GM23248 (cell line): ENCODE measurements around the gene TRAM2. TPM values are rescaled to one million over a fixed set of nuclear protein-coding genes. Genes with fewer than 3 reads are reported as not detected.

Experiments used
- DNase-seq: peaks from one replicate; pipeline ENCODE4 v3.0.0-alpha.2; 2015
- H2AFZ ChIP-seq: fragments of 200-600 bp; sonication (generic); 2 replicates; pipeline ENCODE4 v1.6.1; 2016; ENCODE audit warnings: antibody characterized with exemption
- H3F3A ChIP-seq: fragments of 200-600 bp; sonication (generic); 2 replicates; pipeline ENCODE4 v1.6.1; 2016; ENCODE audit warnings: mild to moderate bottlenecking, antibody characterized with exemption, mixed run types; ENCODE audit not compliant: insufficient read depth
- H3K27ac ChIP-seq: fragments of 200-600 bp; sonication (generic); 2 replicates; pipeline ENCODE4 v1.5.1; 2016; ENCODE audit warnings: mild to moderate bottlenecking
- H3K27me3 ChIP-seq: fragments of 200-600 bp; sonication (generic); replicated peaks from 2 replicates; pipeline ENCODE4 v1.6.1; 2016; ENCODE audit warnings: mild to moderate bottlenecking; ENCODE audit not compliant: insufficient read depth
- H3K36me3 ChIP-seq: fragments of 200-600 bp; sonication (generic); 2 replicates; pipeline ENCODE4 v1.6.1; 2016; ENCODE audit warnings: low read depth, mild to moderate bottlenecking
- H3K4me1 ChIP-seq: fragments of 200-600 bp; sonication (generic); 2 replicates; pipeline ENCODE4 v1.6.1; 2016; ENCODE audit warnings: mild to moderate bottlenecking; ENCODE audit not compliant: insufficient read depth
- H3K4me2 ChIP-seq: fragments of 200-600 bp; sonication (generic); one replicate; pipeline ENCODE4 v1.6.1; 2016; ENCODE audit warnings: mild to moderate bottlenecking; ENCODE audit not compliant: unreplicated experiment
- H3K4me3 ChIP-seq: fragments of 200-600 bp; sonication (generic); 2 replicates; pipeline ENCODE4 v1.5.1; 2016; ENCODE audit warnings: mild to moderate bottlenecking
- H3K79me2 ChIP-seq: fragments of 200-600 bp; sonication (generic); 2 replicates; pipeline ENCODE4 v1.6.1; 2016; ENCODE audit warnings: mild to moderate bottlenecking; ENCODE audit not compliant: insufficient read depth
- H3K9ac ChIP-seq: fragments of 200-600 bp; sonication (generic); 2 replicates; pipeline ENCODE4 v1.6.1; 2016; ENCODE audit warnings: mild to moderate bottlenecking
- H3K9me2 ChIP-seq: fragments of 200-600 bp; sonication (generic); 2 replicates; pipeline ENCODE4 v1.6.1; 2016; ENCODE audit warnings: mixed run types, mild to moderate bottlenecking, moderate library complexity; ENCODE audit not compliant: insufficient read depth
- H3K9me3 ChIP-seq: fragments of 200-600 bp; sonication (generic); one replicate; pipeline ENCODE4 v1.6.1; 2017; ENCODE audit warnings: low read depth
- H4K20me1 ChIP-seq: fragments of 200-600 bp; sonication (generic); 2 replicates; pipeline ENCODE4 v1.6.0; 2016; ENCODE audit not compliant: insufficient read depth
- EZH2 ChIP-seq: fragments of 200-600 bp; sonication (generic); IDR thresholded peaks from 2 replicates; pipeline ENCODE4 v1.6.1; 2018; ENCODE audit warnings: antibody characterized with exemption, mild to moderate bottlenecking; ENCODE audit not compliant: insufficient read depth, poor library complexity, severe bottlenecking
- EZH2phosphoT487 ChIP-seq: fragments of 200-600 bp; sonication (generic); IDR thresholded peaks from 2 replicates; pipeline ENCODE4 v1.6.1; 2018; ENCODE audit warnings: antibody characterized with exemption, moderate library complexity, mild to moderate bottlenecking, low read depth; ENCODE audit not compliant: insufficient read depth
- WGBS, 2 experiments: methylation state at CpG; one replicate each; pipeline ENCODE4 v1.1.6; 2015 to 2017; ENCODE audit warnings: low lambda C conversion rate in 2 of 2, low coverage in 1 of 2; ENCODE audit errors: missing lambda C conversion rate in 2 of 2; 5-methylcytosine and 5-hydroxymethylcytosine counted together
- in situ Hi-C: fragments of 300-500 bp; cut with MboI; formaldehyde crosslinking; loops from 2 replicates; pipeline ENCODE4 v1.15.0; 2020
- polyA plus RNA-seq: library from polyadenylated mRNA; unstranded; fragments of >200 nt; fragmentation: Nextera tagmentation; extraction: Ambion mirVana; gene quantifications from 2 replicates; pipeline ENCODE4 v1.2.1, GENCODE V29; 2016
- total RNA-seq: library from RNA; depleted of rRNA; stranded (reverse); fragments of >200 nt; shearing (Covaris generic); gene quantifications from 2 replicates; pipeline ENCODE4 v1.2.3, GENCODE V29; 2014

The TRAM2 gene
- total and polyA plus RNA-seq, 2 experiments from 2014 or later: 141 to 174 TPM

DNA sequence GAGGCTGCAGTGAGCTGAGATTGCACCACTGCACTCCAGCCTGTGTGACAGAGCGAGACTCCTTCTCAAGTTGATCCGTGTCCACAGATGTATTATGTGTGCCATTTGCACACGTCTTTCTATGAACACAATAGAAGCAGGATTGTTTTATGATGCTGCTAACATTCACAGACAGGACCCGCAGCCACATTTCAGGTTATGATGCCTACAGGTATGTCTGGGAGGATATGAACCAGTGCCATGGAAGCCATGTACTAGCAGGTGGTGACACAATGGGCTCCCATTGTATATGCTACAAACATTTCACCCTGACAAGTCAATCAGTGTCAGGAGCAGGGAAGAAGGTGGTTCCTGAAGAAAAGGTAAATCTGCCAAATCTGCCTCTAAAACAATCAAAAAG lies 4.3 kb downstream of the TRAM2 start:
- Histone ChIP-seq H3K79me2 (peaks cover 93% of the 10 kb centered on the region), H3K4me1 (peaks cover 65% of the 10 kb centered on the region), H3K9ac (peak overlapping the region; percentile 98), H3F3A (peaks cover 83% of the 10 kb centered on the region), H2AFZ (no peak overlapping the region), H3K4me3 (peak overlapping the region; percentile 92), H3K9me3 (no peaks in the 10 kb centered on the region), H3K27me3 (no peaks in the 10 kb centered on the region), H3K36me3 (peaks cover 12% of the 10 kb centered on the region; the same call in 1 of the 2 replicates), H3K4me2 (peak overlapping the region; percentile 96), H3K27ac (peak overlapping the region; percentile 93), H4K20me1 (no peaks in the 10 kb centered on the region), H3K9me2 (no peaks in the 10 kb centered on the region)
- in situ Hi-C loops: no loop called here
- TF ChIP-seq EZH2phosphoT487: no peak
- TF ChIP-seq EZH2: no peak
- no peak for DNase-seq
- 93 to 99% methylated on average over 4 of the region's 4 CpGs for WGBS, 2 experiments

DNA sequence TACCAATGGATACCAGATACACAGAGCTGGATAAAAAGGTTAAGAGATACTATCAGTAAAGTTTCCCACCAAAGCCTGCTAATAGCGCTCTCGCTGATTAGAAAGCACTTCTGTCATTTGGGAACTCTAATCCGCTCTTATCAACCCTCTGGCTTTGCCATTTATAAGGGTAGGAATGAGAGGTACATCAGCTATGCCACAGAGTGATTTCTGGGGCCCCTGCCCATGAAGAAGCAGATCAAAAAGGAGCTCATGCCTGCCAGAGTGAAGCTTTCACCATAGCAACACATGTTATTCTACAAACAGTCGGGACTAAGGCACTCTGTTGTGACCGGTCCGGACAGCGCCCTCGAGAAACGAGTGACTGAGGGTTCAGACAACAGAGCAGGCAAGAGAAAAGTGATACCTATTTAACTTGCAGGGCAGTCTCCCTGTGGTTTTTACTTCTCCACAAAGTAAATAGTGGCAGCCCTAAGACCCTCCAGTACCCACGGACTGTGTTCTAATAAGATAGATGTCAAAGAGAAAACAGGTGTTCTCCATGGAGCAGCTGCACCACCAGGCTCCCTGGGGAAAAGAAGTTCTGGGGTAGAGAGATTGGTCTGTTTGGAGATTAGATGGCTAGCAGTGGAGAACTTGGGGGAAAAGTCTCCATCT lies 5.6 kb downstream of the TRAM2 start:
- peak overlapping the region; percentile 93 for H3K27ac ChIP-seq
- no peaks in the 10 kb centered on the region for H3K27me3 ChIP-seq
- H3K4me2 ChIP-seq: peak overlapping the region; percentile 84
- H3F3A ChIP-seq: peaks cover 93% of the 10 kb centered on the region
- H3K4me1 ChIP-seq: peaks cover 78% of the 10 kb centered on the region
- in situ Hi-C loops: no loop called here
- TF ChIP-seq EZH2: no peak
- no peak for TF ChIP-seq EZH2phosphoT487
- H3K79me2 ChIP-seq: peaks cover 98% of the 10 kb centered on the region
- H3K4me3 ChIP-seq: peak overlapping the region; percentile 55
- peaks cover 12% of the 10 kb centered on the region; the same call in 1 of the 2 replicates for H3K36me3 ChIP-seq
- no peaks in the 10 kb centered on the region for H3K9me3 ChIP-seq
- DNase-seq: peak; percentile 79
- peak overlapping the region; percentile 98 for H3K9ac ChIP-seq
- H4K20me1 ChIP-seq: no peaks in the 10 kb centered on the region
- H3K9me2 ChIP-seq: no peaks in the 10 kb centered on the region
- 27 to 34% methylated on average over 10 of the region's 10 CpGs for WGBS, 2 experiments
- no peak overlapping the region for H2AFZ ChIP-seq

DNA sequence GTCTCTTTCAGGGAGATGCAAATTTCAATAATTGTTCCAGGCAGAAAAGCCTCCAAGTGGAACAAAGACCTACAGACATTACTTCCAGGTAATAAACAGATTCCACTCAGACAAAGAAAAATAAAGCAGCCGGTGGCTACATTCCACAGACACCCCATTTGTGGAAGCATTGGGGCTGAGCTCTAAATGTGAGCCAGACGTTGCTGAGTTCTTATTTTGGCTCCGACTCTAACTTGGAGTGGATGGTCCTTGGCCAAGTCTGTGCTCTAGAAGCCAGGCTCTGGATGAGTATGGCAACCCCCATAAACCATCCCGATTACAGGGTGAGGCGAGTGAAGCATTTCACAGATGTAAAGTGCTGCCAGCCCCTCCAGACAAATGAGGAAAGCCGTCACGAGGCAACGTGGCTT lies 6.6 kb downstream of the TRAM2 start:
- peaks cover 87% of the 10 kb centered on the region for H3K4me1 ChIP-seq
- peaks cover 12% of the 10 kb centered on the region; the same call in 1 of the 2 replicates for H3K36me3 ChIP-seq

GRCh38 chr6:52568320-52568719 lies 8.5 kb downstream of the TRAM2 start:
- DNase-seq: no peak
- Histone ChIP-seq H3K27ac (peak overlapping the region; percentile 93), H4K20me1 (no peaks in the 10 kb centered on the region), H3K4me2 (peak overlapping the region; percentile 39), H3K9me3 (no peaks in the 10 kb centered on the region), H3K9me2 (no peaks in the 10 kb centered on the region), H3K36me3 (peaks cover 12% of the 10 kb centered on the region; the same call in 1 of the 2 replicates), H3K27me3 (no peaks in the 10 kb centered on the region), H3K4me1 (peaks cover 82% of the 10 kb centered on the region), H2AFZ (no peak overlapping the region), H3K4me3 (peak overlapping the region; percentile 6; the same call in 1 of the 2 replicates), H3K9ac (peak overlapping the region; percentile 63), H3K79me2 (peaks cover 98% of the 10 kb centered on the region), H3F3A (peaks cover 84% of the 10 kb centered on the region)
- TF ChIP-seq EZH2phosphoT487 (no peak), EZH2 (no peak)
- WGBS, 2 experiments: 46 to 51% methylated on average over 4 of the region's 4 CpGs
- in situ Hi-C loops: no loop called here

More for the DNA sequence above, 6.6 kb downstream of the TRAM2 start:
- H3F3A ChIP-seq: peaks cover 93% of the 10 kb centered on the region
- peak overlapping the region; percentile 93 for H3K27ac ChIP-seq
- H3K9ac ChIP-seq: peak overlapping the region; percentile 98
- in situ Hi-C loops: no loop called here
- peak overlapping the region; percentile 84 for H3K4me2 ChIP-seq
- no peak overlapping the region for H2AFZ ChIP-seq
- H3K27me3 ChIP-seq: no peaks in the 10 kb centered on the region
- H3K4me3 ChIP-seq: peak overlapping the region; percentile 55
- H3K9me2 ChIP-seq: no peaks in the 10 kb centered on the region
- DNase-seq: peak; percentile 86
- 2 to 3% methylated on average over 8 of the region's 8 CpGs for WGBS, 2 experiments
- H3K79me2 ChIP-seq: peaks cover 98% of the 10 kb centered on the region
- no peaks in the 10 kb centered on the region for H4K20me1 ChIP-seq
- no peaks in the 10 kb centered on the region for H3K9me3 ChIP-seq
- TF ChIP-seq EZH2: no peak
